ENCODE results near the gene CBFA2T2.

The CBFA2T2 gene

DNA sequence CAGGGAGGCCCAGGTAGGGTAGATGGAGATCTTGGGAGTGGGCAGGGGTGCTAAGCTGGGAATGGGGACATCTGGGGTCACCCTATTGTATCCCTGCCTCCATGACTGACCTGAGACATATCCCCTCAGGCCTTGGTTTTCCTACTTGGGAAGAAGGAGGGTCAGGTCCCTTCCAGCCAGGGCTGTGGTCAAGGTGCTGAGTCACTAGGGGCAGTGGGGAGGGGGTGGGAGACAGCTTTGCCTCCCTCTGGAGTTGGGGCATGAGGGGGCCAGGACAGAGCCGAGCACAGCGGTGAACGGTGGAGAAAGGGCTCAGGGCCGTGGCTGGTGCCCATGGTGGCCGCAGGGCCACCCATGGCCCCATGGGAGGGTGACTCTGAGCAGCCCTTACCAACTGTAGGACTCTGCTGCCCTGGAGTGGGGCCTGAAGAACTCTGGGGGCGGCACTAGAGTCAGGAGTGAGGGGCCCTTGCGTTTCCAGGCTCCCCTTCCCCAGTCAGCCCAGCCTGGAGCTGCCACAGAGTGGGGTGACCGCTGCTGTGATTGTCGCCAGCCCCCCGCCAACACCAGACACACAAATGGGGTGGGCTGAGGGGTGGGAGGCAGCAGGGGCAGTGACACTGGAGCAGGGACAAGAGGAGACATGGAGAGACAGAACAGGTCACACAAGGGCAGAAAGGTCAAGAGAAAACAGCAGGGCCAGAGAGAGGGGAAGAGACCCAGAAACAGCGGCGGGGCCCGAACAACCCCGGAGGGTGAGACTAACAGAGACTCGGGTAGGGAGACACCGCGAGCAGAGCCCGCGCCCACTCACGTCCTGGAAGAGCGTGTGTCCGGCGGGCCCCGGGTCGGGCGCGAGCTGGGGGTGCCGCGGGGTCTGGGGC, 183.8 kb downstream of the CBFA2T2 start:
- H3K4me3 ChIP-seq (ENCODE audit: low read length): peak overlapping the region; percentile 76
- no peak for TF ChIP-seq CTCF (conservative IDR thresholded peaks at IDR 0.05; ENCODE audit: low read length)
- no peak for DNase-seq (ENCODE audit: low read depth)

- peak; percentile 62 for DNase-seq (ENCODE audit: low read depth)
- H3K4me3 ChIP-seq (ENCODE audit: low read length): peak within 1 kb of the TSS; percentile 76
- no peak for TF ChIP-seq CTCF (conservative IDR thresholded peaks at IDR 0.05; ENCODE audit: low read length)
These were observed 184.6 kb downstream of the CBFA2T2 start, which contains the start of gene NECAB3 for GRCh38 chr20:33674294-33675135. Gene NECAB3 (minus strand): TSS chr20:33674428. CDS start chr20:33674352, 76 bp downstream.

- peak overlapping the region; percentile 67 for H3K4me3 ChIP-seq (ENCODE audit: low read length)
- DNase-seq (ENCODE audit: low read depth): no peak
- no peak for TF ChIP-seq CTCF (conservative IDR thresholded peaks at IDR 0.05; ENCODE audit: low read length)
These were observed 185.5 kb downstream of the CBFA2T2 start for GRCh38 chr20:33675136-33675959.

GRCh38 chr20:33676121-33676520, 186.2 kb downstream of the CBFA2T2 start:
- DNase-seq (ENCODE audit: low read depth): no peak
- no peak overlapping the region for H3K4me3 ChIP-seq (ENCODE audit: low read length)
- no peak for TF ChIP-seq CTCF (conservative IDR thresholded peaks at IDR 0.05; ENCODE audit: low read length)

DNA sequence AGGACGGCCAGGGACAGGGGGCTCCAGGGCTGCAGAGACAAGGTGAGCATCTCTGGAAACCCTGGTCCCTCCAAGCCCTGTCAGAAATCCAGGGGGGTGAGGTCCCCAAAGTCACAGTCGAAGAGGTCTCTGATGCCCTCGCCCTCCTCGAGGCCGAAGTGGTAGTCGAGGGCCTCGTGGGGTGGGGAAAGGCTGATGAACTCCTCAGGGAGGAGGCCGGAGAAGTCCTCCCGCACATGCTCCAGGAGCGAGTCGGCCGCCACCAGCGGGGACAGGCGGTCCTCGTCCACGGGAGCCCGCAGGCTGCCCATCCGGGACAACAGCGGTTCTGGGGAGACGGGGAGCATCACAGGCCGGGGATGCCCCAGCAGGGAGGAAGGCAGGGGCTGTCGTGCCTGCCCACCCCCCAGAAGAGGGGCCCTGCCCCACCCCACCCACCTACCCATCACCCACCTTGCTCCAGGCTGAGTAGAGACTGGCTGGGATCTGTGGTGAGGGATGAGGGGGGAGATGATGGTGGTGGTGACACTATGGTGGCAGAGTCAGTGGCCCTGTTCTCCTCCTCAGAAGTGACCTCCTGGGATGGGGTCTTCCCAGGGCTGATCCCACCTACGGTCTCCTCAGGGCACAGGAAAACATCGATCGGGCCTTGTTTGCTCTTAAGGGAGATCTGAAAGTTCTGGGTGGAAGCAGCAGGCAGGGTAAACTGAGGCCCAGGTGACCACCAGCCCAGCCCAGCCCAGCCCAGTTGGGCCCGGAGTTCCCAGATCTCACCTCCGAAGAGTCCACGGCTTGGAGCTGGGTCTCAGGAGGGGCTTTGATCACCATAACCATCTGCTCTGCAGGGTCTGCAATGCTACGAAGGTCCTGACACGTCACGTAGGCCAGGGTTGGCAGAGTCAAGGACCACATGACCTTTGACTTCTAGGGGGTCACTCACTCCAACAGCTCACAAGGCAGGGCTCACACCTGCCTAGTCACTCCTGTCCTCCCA, 187.1 kb downstream of the CBFA2T2 start:
- no peak for TF ChIP-seq CTCF (conservative IDR thresholded peaks at IDR 0.05; ENCODE audit: low read length)
- H3K4me3 ChIP-seq (ENCODE audit: low read length): no peak overlapping the region
- no peak for DNase-seq (ENCODE audit: low read depth)

All from AG10803 (cell line).